ENCODE results near the gene TMEM9. TPM values are rescaled to one million over a fixed set of nuclear protein-coding genes. Genes with fewer than 3 reads are reported as not detected.

TMEM9 gene
- 14.9 and 16.9 TPM in 2 replicates for total RNA-seq

DNA sequence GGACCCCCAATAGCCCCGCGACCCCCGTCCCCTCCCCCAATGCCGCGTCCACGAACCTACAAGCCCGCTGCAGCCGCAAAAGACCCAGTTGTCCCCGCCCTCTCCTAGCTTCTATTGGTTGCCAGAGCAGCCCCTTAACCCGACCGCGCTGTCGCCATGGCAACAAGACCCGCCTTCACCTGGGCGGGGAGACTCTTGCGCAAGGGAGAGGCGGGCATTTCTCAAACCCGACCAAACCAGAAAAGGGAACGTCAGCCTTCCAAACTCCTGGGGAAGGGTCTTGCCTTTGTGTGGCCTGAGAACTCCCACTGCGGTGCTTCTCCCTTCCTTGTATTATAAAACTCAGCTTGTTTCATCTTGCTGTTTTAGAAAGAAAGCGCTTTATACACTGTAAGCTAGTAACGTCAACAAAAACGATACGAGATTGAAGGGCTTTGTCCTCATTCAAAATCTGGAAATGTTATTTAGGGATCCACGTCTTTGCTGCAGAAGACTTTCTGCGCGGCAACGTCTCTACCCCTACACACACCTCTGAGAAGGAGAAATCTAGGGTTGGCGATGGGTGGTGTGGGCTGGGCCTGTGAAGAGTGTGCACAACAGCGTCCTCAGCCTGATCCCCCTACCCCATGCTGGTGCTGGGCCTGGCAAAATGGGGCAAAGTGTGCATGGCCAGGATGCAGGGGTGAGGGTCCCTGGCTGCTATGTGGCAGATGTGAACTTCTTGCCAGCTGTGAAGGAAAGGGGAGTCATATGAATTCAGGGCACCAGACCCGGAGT lies at the start of gene TMEM9:
Gene TMEM9, minus strand, starts transcription at position 86 of the 777 bp plus-strand sequence. CDS start 551 bp downstream, outside the sequence.
- H3K9me3 Mint-ChIP-seq = no peaks in the 10 kb centered on the region
- peak within 1 kb of the TSS; percentile 65 for H3K27ac Mint-ChIP-seq
- H3K36me3 Mint-ChIP-seq (ENCODE audit: low read depth) = peaks cover 10% of the 10 kb centered on the region
- peaks cover 18% of the 10 kb centered on the region for H3K27me3 Mint-ChIP-seq (ENCODE audit: low read depth)
- peak; percentile 93 for DNase-seq (ENCODE audit: low spot score)
- H3K4me3 Mint-ChIP-seq (ENCODE audit: low read depth) = peak within 1 kb of the TSS; percentile 78
- intact Hi-C loops (cut with micrococcal nuclease) = loop anchor here (1.0 kb wide), 1 partner anchor 17 kb away; no protein-coding TSS in a partner anchor
- H3K4me1 Mint-ChIP-seq (ENCODE audit: low read depth) = peaks cover 14% of the 10 kb centered on the region

DNA sequence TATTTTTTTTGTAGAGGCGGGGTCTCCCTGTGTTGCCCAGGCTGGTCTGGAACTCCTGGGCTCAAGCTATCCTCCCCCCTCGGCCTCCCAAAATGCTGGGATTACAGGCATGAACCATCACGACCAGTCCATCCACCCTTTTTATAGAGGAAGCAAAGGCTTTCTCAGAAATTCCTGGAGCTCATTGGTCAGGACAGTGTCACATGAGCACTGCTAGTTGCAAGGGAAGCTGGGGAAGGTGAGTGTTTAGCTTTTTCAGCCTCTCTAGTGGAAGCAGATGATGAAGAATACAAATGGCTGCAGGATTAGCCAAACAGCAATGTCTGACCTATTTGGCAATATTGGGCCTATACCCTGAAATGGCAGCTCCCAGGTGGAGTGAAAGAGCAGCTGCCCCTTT lies 44.3 kb upstream of the TMEM9 start:
- intact Hi-C loops (cut with micrococcal nuclease) = no loop called here
- H3K27ac Mint-ChIP-seq = no peak overlapping the region
- H3K27me3 Mint-ChIP-seq (ENCODE audit: low read depth) = no peaks in the 10 kb centered on the region
- no peaks in the 10 kb centered on the region for H3K9me3 Mint-ChIP-seq
- H3K4me1 Mint-ChIP-seq (ENCODE audit: low read depth) = no peaks in the 10 kb centered on the region
- H3K4me3 Mint-ChIP-seq (ENCODE audit: low read depth) = no peak overlapping the region
- DNase-seq (ENCODE audit: low spot score) = no peak
- H3K36me3 Mint-ChIP-seq (ENCODE audit: low read depth) = no peaks in the 10 kb centered on the region

DNA sequence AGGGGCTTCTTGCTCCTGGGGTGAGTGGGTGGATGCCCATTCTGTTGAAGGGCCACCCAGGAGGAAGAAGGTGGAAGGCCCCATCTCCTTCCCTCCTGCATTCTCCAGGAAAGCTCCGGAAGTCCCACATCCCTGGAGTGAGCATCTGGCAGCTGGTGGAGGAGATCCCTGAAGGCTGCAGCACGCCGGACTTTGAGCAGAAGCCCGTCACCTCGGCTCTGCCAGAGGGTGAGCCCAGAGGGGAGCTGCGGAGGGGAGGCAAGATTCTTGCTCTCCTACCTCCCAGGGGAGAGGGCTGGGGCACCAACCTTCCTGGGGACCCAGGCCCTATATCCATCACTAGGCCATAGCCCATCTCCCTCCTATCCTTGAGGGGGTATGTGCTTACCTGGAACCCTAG lies 39.8 kb upstream of the TMEM9 start:
- H3K27ac Mint-ChIP-seq = no peak overlapping the region
- H3K4me1 Mint-ChIP-seq (ENCODE audit: low read depth) = peaks cover 5% of the 10 kb centered on the region

DNA sequence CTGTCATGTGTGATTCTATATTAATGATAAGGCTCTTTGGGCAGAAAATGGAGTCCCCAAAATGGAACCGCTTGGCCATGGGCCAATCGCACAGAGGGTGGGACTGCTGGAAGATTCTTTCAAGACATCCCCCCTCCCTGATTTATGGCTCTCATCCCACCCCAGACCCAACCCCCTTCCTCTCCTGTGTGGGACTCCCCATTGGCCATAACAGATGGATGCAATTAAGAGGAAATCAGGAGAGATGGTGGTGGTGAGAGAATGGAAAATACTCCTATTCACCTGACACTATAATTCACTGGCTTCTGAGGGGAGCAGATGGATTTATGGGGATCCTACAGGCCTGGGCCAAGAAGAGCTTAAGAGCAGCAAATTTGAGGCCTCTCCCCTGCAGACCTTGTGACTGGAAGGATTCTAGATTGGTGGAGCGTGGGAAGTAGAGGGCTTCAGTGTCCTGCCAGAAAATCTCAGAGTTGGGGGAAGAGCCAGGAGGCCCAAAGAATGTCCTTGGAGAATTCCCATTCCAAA lies 38.1 kb upstream of the TMEM9 start:
- H3K36me3 Mint-ChIP-seq (ENCODE audit: low read depth) = no peaks in the 10 kb centered on the region

More for the DNA sequence above, 39.8 kb upstream of the TMEM9 start:
- Mint-ChIP-seq H3K9me3 (no peaks in the 10 kb centered on the region), H3K27me3 (ENCODE audit: low read depth) (peaks cover 11% of the 10 kb centered on the region), H3K36me3 (ENCODE audit: low read depth) (no peaks in the 10 kb centered on the region), H3K4me3 (ENCODE audit: low read depth) (no peak overlapping the region)
- DNase-seq (ENCODE audit: low spot score) = no peak
- intact Hi-C loops (cut with micrococcal nuclease) = no loop called here

GRCh38 chr1:201191653-201192260 lies 37.5 kb upstream of the TMEM9 start:
- Mint-ChIP-seq H3K4me3 (ENCODE audit: low read depth) (no peak overlapping the region), H3K27ac (no peak overlapping the region), H3K9me3 (no peaks in the 10 kb centered on the region), H3K27me3 (ENCODE audit: low read depth) (peaks cover 11% of the 10 kb centered on the region), H3K4me1 (ENCODE audit: low read depth) (peaks cover 5% of the 10 kb centered on the region), H3K36me3 (ENCODE audit: low read depth) (no peaks in the 10 kb centered on the region)
- no peak for DNase-seq (ENCODE audit: low spot score)
- intact Hi-C loops (cut with micrococcal nuclease) = no loop called here

More for the DNA sequence above, 38.1 kb upstream of the TMEM9 start:
- no peaks in the 10 kb centered on the region for H3K9me3 Mint-ChIP-seq
- no peak overlapping the region for H3K27ac Mint-ChIP-seq
- H3K27me3 Mint-ChIP-seq (ENCODE audit: low read depth) = peaks cover 11% of the 10 kb centered on the region
- intact Hi-C loops (cut with micrococcal nuclease) = no loop called here
- peaks cover 5% of the 10 kb centered on the region for H3K4me1 Mint-ChIP-seq (ENCODE audit: low read depth)
- no peak overlapping the region for H3K4me3 Mint-ChIP-seq (ENCODE audit: low read depth)
- DNase-seq (ENCODE audit: low spot score) = no peak

GRCh38 chr1:201190624-201191051 lies 36.4 kb upstream of the TMEM9 start, which contains the start of gene IGFN1:
Gene IGFN1 (plus strand): TSS chr1:201190824. CDS start chr1:201193294, 2,470 bp downstream.
- H3K27ac Mint-ChIP-seq = no peak within 1 kb of the TSS

GRCh38 chr1:201190005-201190404 lies 35.7 kb upstream of the TMEM9 start:
- H3K36me3 Mint-ChIP-seq (ENCODE audit: low read depth) = no peaks in the 10 kb centered on the region
- intact Hi-C loops (cut with micrococcal nuclease) = no loop called here
- H3K9me3 Mint-ChIP-seq = no peaks in the 10 kb centered on the region

More at GRCh38 chr1:201190624-201191051, 36.4 kb upstream of the TMEM9 start, which contains the start of gene IGFN1:
- Mint-ChIP-seq H3K4me1 (ENCODE audit: low read depth) (peaks cover 5% of the 10 kb centered on the region), H3K9me3 (no peaks in the 10 kb centered on the region), H3K27me3 (ENCODE audit: low read depth) (peaks cover 11% of the 10 kb centered on the region), H3K4me3 (ENCODE audit: low read depth) (no peak within 1 kb of the TSS), H3K36me3 (ENCODE audit: low read depth) (no peaks in the 10 kb centered on the region)
- intact Hi-C loops (cut with micrococcal nuclease) = no loop called here
- no peak for DNase-seq (ENCODE audit: low spot score)

DNA sequence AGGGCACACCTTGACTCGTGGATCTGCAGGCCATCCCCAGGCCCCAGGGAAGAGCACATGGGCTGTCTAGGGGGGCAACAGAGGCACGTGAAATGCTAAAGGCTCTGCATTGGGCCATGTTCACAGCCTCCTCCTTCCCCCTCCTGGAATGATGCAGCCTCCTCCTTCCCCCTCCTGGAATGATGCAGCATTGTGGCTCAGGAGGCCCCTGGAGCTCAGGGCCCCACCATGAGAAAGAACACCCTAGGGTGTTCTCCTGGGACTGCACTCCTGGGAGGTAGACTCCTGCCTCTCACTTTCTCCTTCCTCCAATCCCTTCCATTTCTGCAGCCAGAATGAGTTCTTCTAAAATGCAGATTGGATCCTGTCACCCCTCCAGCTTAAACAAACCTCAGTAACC lies 34.8 kb upstream of the TMEM9 start:
- no peaks in the 10 kb centered on the region for H3K9me3 Mint-ChIP-seq
- peaks cover 7% of the 10 kb centered on the region for H3K4me1 Mint-ChIP-seq (ENCODE audit: low read depth)
- intact Hi-C loops (cut with micrococcal nuclease) = no loop called here
- no peaks in the 10 kb centered on the region for H3K36me3 Mint-ChIP-seq (ENCODE audit: low read depth)
- H3K27me3 Mint-ChIP-seq (ENCODE audit: low read depth) = peaks cover 14% of the 10 kb centered on the region
- no peak overlapping the region for H3K27ac Mint-ChIP-seq
- no peak for DNase-seq (ENCODE audit: low spot score)
- no peak overlapping the region for H3K4me3 Mint-ChIP-seq (ENCODE audit: low read depth)

More at GRCh38 chr1:201190005-201190404, 35.7 kb upstream of the TMEM9 start:
- H3K27me3 Mint-ChIP-seq (ENCODE audit: low read depth) = peaks cover 11% of the 10 kb centered on the region
- no peak overlapping the region for H3K27ac Mint-ChIP-seq
- H3K4me1 Mint-ChIP-seq (ENCODE audit: low read depth) = peaks cover 7% of the 10 kb centered on the region
- no peak for DNase-seq (ENCODE audit: low spot score)
- no peak overlapping the region for H3K4me3 Mint-ChIP-seq (ENCODE audit: low read depth)

- H3K4me3 Mint-ChIP-seq (ENCODE audit: low read depth) = no peak overlapping the region
- no peaks in the 10 kb centered on the region for H3K9me3 Mint-ChIP-seq
- intact Hi-C loops (cut with micrococcal nuclease) = no loop called here
- H3K4me1 Mint-ChIP-seq (ENCODE audit: low read depth) = peaks cover 3% of the 10 kb centered on the region
- no peak overlapping the region for H3K27ac Mint-ChIP-seq
- no peaks in the 10 kb centered on the region for H3K36me3 Mint-ChIP-seq (ENCODE audit: low read depth)
- DNase-seq (ENCODE audit: low spot score) = no peak
- H3K27me3 Mint-ChIP-seq (ENCODE audit: low read depth) = peaks cover 23% of the 10 kb centered on the region
These were observed 31.9 kb upstream of the TMEM9 start for GRCh38 chr1:201186192-201186591.

DNA sequence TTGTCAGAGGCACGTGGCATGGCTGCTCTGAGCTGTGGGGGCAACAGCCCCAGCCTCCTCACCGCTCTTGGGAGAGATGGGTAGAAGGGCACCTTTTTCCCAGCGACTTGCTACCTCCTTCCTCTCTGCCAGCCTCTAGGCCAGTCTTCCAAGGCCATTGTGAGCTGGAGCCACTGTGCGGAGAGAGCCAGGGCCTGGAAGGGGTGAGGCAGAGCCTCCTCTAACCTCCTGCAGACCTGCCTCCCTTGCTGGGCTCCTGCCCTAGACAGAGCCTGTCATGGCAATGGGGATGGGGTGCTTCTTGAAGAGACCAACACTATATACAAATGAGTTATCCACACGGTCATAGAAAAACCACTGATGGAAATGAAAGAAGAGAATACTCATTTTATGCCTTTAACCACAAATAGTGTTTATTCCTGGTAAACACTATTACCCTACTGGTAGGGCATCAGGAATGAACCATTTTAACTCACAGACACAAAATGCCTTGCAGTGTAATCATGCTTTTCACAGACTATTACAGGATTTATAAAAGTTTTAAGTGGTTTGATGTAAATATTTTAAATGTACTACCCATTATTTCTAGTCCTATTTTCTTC lies 31.4 kb upstream of the TMEM9 start:
- intact Hi-C loops (cut with micrococcal nuclease) = no loop called here
- no peak overlapping the region for H3K4me3 Mint-ChIP-seq (ENCODE audit: low read depth)
- DNase-seq (ENCODE audit: low spot score) = no peak
- no peaks in the 10 kb centered on the region for H3K36me3 Mint-ChIP-seq (ENCODE audit: low read depth)
- H3K27ac Mint-ChIP-seq = no peak overlapping the region
- H3K4me1 Mint-ChIP-seq (ENCODE audit: low read depth) = peaks cover 2% of the 10 kb centered on the region
- H3K9me3 Mint-ChIP-seq = no peaks in the 10 kb centered on the region
- peaks cover 23% of the 10 kb centered on the region for H3K27me3 Mint-ChIP-seq (ENCODE audit: low read depth)

GRCh38 chr1:201185123-201185453 lies 30.8 kb upstream of the TMEM9 start:
- intact Hi-C loops (cut with micrococcal nuclease) = no loop called here
- H3K9me3 Mint-ChIP-seq = no peaks in the 10 kb centered on the region
- H3K27ac Mint-ChIP-seq = no peak overlapping the region
- H3K36me3 Mint-ChIP-seq (ENCODE audit: low read depth) = no peaks in the 10 kb centered on the region
- DNase-seq (ENCODE audit: low spot score) = no peak
- H3K4me1 Mint-ChIP-seq (ENCODE audit: low read depth) = peaks cover 2% of the 10 kb centered on the region
- H3K4me3 Mint-ChIP-seq (ENCODE audit: low read depth) = no peak overlapping the region
- H3K27me3 Mint-ChIP-seq (ENCODE audit: low read depth) = peaks cover 22% of the 10 kb centered on the region

DNA sequence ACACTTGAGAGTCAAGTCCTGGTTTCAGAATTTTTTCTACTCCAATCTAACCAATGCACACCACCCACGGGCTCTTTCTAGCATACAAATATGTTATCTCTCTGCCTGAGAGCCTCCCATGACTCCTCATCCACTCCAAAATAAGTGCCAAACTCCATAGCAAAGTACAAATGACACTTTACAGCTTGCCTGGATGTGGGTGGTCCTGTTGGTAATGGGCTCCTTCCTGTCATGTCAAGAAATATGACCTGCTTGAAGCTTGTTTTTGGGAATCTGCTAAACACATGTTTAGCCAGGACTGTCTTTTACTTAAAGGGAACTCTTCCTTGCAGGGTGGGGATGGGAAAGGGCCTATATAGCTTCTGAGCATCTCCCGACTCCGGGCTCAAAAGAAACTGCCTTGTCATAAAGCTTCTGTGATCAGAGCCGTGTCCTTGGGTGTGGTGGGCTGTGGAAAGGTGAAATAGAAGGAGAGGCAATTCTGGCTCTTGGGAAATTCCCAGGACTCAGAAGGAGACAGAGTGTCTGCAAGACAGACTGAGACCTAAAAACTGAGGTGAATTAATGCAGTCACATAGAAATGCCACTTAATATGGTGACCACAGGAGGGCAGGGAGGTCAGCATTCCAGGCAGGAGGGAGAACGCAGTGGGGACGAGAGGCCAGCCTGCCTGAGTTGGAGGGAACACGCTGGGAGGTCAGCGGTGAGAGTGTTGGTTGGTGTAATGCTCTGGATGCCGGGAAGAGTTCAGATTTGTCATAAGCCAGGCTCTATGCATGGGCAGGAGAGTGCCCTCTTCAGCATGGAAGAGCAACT lies 30.2 kb upstream of the TMEM9 start:
- DNase-seq (ENCODE audit: low spot score) = no peak
- no peak overlapping the region for H3K4me3 Mint-ChIP-seq (ENCODE audit: low read depth)
- no peaks in the 10 kb centered on the region for H3K36me3 Mint-ChIP-seq (ENCODE audit: low read depth)
- intact Hi-C loops (cut with micrococcal nuclease) = no loop called here
- peaks cover 2% of the 10 kb centered on the region for H3K4me1 Mint-ChIP-seq (ENCODE audit: low read depth)
- H3K27ac Mint-ChIP-seq = no peak overlapping the region
- H3K9me3 Mint-ChIP-seq = no peaks in the 10 kb centered on the region
- H3K27me3 Mint-ChIP-seq (ENCODE audit: low read depth) = peaks cover 24% of the 10 kb centered on the region
